GM12872 (cell line): ENCODE results near the gene BMP15.

Experiments
- TF ChIP-seq, protein P1 (sequence below): IDR thresholded peaks from 3 replicates; pipeline ENCODE4 v1.5.1; 2011; ENCODE audit warnings: low read depth, mild to moderate bottlenecking, low read length, moderate library complexity; ENCODE audit not compliant: insufficient read depth

The BMP15 gene

GRCh38 chrX:50910685-50911176 lies at the start of gene BMP15:
Gene BMP15, plus strand, starts transcription at chrX:50910735. Its CDS starts 49 bp downstream, at chrX:50910784.
- TF ChIP-seq, protein P1, sequence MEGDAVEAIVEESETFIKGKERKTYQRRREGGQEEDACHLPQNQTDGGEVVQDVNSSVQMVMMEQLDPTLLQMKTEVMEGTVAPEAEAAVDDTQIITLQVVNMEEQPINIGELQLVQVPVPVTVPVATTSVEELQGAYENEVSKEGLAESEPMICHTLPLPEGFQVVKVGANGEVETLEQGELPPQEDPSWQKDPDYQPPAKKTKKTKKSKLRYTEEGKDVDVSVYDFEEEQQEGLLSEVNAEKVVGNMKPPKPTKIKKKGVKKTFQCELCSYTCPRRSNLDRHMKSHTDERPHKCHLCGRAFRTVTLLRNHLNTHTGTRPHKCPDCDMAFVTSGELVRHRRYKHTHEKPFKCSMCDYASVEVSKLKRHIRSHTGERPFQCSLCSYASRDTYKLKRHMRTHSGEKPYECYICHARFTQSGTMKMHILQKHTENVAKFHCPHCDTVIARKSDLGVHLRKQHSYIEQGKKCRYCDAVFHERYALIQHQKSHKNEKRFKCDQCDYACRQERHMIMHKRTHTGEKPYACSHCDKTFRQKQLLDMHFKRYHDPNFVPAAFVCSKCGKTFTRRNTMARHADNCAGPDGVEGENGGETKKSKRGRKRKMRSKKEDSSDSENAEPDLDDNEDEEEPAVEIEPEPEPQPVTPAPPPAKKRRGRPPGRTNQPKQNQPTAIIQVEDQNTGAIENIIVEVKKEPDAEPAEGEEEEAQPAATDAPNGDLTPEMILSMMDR: no peak

- TF ChIP-seq, protein P1: no peak
Observed at GRCh38 chrX:50863471-50863870, 47.1 kb upstream of the BMP15 start.

GRCh38 chrX:50865311-50865710 lies 45.2 kb upstream of the BMP15 start:
- TF ChIP-seq, protein P1: no peak

- TF ChIP-seq, protein P1: no peak
Observed at GRCh38 chrX:50871922-50872453, 38.5 kb upstream of the BMP15 start.

- TF ChIP-seq, protein P1: no peak
Observed at GRCh38 chrX:50874876-50875275, 35.7 kb upstream of the BMP15 start.

DNA sequence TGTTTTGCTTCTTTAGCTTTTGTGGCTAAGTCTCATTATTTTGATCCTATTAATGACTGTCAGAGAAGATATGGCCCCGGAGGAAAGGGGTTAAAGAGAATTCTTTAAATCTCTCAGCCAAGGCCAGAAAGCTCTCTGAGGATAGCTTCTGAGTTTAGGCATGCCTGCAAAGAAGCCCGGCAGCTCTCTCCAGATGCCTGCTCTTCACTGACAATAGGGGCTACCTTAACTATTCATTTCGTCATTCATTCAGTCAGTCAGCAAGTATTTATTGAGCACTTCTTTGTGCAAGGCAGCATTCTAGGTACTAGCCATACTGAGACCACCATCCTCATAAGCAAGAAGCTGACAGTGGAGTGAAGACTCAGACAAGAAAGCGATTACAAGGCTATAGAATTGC lies 34.0 kb upstream of the BMP15 start:
- TF ChIP-seq, protein P1: no peak

DNA sequence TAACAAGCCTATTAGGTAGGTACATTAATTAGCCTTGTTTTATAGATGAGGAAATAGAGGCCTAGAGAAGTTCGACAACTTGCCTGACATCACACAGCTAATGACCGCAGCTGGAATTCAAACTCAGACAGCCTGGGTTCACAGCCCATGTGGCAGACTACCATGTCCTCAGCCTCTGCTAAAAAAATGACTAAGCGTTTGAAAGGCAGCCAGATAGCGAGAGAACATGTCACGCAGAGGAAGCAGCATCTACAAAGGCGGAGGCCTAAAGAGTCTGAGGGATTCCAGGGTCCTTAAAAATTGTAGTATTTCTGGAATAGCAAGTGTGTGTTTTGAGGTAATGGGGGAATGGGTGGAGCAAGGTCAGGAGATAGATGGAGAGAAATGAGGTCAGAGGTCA lies 33.2 kb upstream of the BMP15 start:
- TF ChIP-seq, protein P1: no peak

- TF ChIP-seq, protein P1: no peak
Observed at GRCh38 chrX:50881028-50881427, 29.5 kb upstream of the BMP15 start.
